Breast epithelium (tissue), 4 donors: ENCODE data around the gene CRTC1. TPM values are rescaled to one million over a fixed set of nuclear protein-coding genes. Genes with fewer than 3 reads are reported as not detected.

Experiments used
- DNase-seq, 2 donors: peaks; one replicate each; pipeline ENCODE4 v3.0.0-alpha.2; 2019; ENCODE audit warnings: low spot score in 2 of 2
- H3K27ac ChIP-seq, 2 donors: fragments of 200-600 bp; sonication (generic) in 1 of 2; one replicate each; pipeline ENCODE4 v1.5.1; 2016 to 2019; ENCODE audit warnings: mild to moderate bottlenecking in 1 of 2
- H3K27me3 ChIP-seq, 2 donors: fragments of 200-600 bp; sonication (generic) in 1 of 2; one replicate each; pipeline versions ENCODE4 v1.5.1 to v1.6.0; 2017 to 2019; ENCODE audit warnings: control low read depth in 1 of 2, mild to moderate bottlenecking in 1 of 2
- H3K36me3 ChIP-seq: fragments of 200-600 bp; one replicate; pipeline ENCODE4 v1.5.1; 2019
- H3K4me1 ChIP-seq, 2 donors: fragments of 200-600 bp; sonication (generic); one replicate each; pipeline ENCODE4 v1.5.1; 2016 to 2019; ENCODE audit warnings: control low read depth in 1 of 2
- H3K4me3 ChIP-seq, 3 donors: fragments of 200-600 bp; sonication (generic); 1 replicate in 2 of 3; 2 replicates in 1 of 3; pipeline ENCODE4 v1.5.1; 2016 to 2019; ENCODE audit warnings: mild to moderate bottlenecking in 3 of 3, moderate library complexity in 2 of 3
- H3K9me3 ChIP-seq, 2 donors: fragments of 200-600 bp; sonication (generic) in 1 of 2; one replicate each; pipeline ENCODE4 v1.5.1; 2016 to 2019; ENCODE audit warnings: control low read depth in 1 of 2
- CTCF ChIP-seq, 3 donors: fragments of 450-650 bp; IDR thresholded peaks; one replicate each; pipeline ENCODE4 v1.5.1; 2016 to 2017; ENCODE audit warnings: antibody characterized with exemption in 3 of 3, mild to moderate bottlenecking in 3 of 3, moderate library complexity in 3 of 3
- POLR2A ChIP-seq: fragments of 450-650 bp; IDR thresholded peaks from one replicate; pipeline ENCODE4 v1.6.1; 2016; ENCODE audit warnings: antibody characterized with exemption, mild to moderate bottlenecking, moderate library complexity
- POLR2AphosphoS5 ChIP-seq, 3 donors: sonication (generic); formaldehyde crosslinking; IDR thresholded peaks; one replicate each; pipeline ENCODE4 v1.6.1; 2017; ENCODE audit warnings: antibody characterized with exemption in 3 of 3
- intact Hi-C: fragments of 100-400 bp; cut with DNase I; formaldehyde crosslinking; loops from one replicate; pipeline ENCODE4 v1.15.1; 2023; ENCODE audit warnings: low total_unique reads
- total RNA-seq, 3 donors: library from RNA; depleted of rRNA; stranded (reverse); fragments of >200 nt; gene quantifications; one replicate each; pipeline ENCODE4 v1.1.0, GENCODE V29; 2016

CRTC1 gene
- total RNA-seq, 3 donors from 2014 or later, result 4.8 to 6.1 (median 5.9) TPM

DNA sequence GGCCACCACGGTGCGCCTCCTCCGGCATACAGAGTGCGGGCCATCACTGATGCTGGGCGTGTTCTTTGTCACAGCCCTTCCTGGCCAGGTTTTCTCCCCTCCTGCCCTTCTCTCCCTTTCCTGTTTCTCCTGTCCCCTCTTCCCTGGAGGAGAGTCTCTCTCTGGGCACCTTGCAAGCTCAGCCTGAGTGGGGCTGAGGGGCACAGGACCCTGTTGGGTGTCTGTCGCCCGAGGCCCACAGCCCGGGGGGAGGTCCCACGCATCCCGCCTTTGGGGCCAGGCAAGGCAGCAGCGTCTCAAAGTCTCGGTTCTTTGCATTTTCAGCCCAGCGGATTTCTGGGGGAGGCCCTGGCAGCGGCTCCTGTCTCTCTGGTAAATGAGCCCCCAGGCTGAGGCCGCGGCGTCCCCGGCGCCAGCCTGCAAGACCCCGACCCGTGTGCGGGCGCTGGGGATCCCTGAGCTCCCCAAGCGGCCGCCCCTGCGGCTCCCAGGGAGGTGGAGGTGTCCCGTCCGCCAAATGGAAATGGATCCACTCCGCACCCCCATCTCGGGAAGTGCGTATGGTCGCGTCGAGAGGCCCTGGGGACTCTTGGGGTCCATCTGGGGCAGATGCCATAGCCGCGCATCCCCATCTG is 60.4 kb downstream of the CRTC1 start:
- Histone ChIP-seq H3K9me3 (no peaks in the 10 kb centered on the region), H3K4me1 (peaks cover 0 to 7% of the 10 kb centered on the region in 2 donors), H3K27ac (no peak overlapping the region), H3K36me3 (no peaks in the 10 kb centered on the region), H3K4me3 (no peak overlapping the region), H3K27me3 (no peaks in the 10 kb centered on the region)
- intact Hi-C loops, result no loop called here
- no peak for DNase-seq
- TF ChIP-seq POLR2AphosphoS5 (IDR thresholded peaks at IDR 0.05) (no peak), POLR2A (no peak), CTCF (IDR thresholded peaks at IDR 0.05) (no peak)

DNA sequence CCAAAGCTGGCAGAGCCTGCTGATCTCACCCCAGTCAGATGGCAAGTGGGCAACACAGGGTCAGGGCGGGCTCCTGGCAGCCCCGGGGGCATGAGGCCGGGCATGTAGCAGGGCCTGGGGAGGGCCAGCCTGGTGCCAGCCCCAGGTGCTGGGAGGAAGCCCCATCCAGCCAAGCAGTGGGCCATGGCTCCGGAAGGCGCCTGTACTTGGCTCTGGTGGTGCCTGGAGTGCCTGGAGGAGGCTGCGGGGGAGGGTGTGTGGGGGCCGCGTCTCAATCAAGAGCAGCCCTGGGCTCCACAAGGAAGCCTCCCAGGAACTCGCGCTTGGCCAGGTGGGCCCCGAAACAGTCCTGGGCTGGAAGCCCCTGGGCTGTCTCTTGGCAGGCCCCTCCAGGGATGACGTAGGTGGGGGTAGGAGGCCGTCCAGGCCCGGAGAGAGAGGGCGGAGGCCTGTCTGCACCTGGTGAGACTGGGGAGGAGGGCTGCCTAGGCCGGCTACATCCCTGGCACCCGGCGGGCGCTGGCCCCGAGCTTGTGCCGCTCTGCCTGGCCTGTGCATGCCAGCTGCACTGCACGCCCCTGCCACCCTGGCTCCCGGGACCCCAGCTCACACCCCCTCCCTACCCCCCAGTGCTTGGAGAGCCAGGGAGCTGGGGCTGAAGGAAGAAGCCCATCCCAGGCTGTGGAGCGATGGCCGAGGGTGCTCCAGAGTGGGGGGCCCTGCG is 61.7 kb downstream of the CRTC1 start:
- no peak for DNase-seq
- no peak overlapping the region for H3K4me3 ChIP-seq
- intact Hi-C loops, result no loop called here
- no peaks in the 10 kb centered on the region for H3K9me3 ChIP-seq
- H3K36me3 ChIP-seq, result no peaks in the 10 kb centered on the region
- H3K27ac ChIP-seq, result peak overlapping the region in 1 of 2 donors; percentile 32
- H3K27me3 ChIP-seq, result no peaks in the 10 kb centered on the region
- peaks cover 0 to 7% of the 10 kb centered on the region in 2 donors for H3K4me1 ChIP-seq
- TF ChIP-seq POLR2AphosphoS5 (IDR thresholded peaks at IDR 0.05) (no peak), POLR2A (no peak), CTCF (IDR thresholded peaks at IDR 0.05) (no peak)

DNA sequence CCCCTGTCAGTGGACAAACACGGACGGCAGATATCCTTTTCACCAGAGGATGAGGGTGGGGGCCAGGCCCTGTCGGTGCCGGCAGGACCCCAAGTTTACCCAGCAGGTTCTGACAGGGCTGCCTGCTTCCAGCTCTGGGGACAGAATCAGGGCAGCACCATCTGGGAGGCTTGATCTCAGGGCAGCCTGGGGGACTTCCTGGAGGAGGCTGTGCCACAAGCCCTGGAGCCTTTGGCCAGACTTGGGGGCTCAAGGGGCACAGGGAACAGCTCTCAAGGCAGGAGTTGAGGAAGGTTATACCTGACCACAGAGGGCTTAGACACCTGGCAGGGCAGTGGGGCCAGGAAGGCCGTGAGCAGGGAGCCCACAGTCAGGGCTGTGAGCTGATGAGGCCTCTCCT is 62.5 kb downstream of the CRTC1 start:
- intact Hi-C loops, result no loop called here
- peaks cover 0 to 7% of the 10 kb centered on the region in 2 donors for H3K4me1 ChIP-seq
- TF ChIP-seq POLR2A, result no peak
- no peak for TF ChIP-seq CTCF (IDR thresholded peaks at IDR 0.05)
- TF ChIP-seq POLR2AphosphoS5 (IDR thresholded peaks at IDR 0.05), result no peak
- H3K27me3 ChIP-seq, result no peaks in the 10 kb centered on the region
- no peak overlapping the region for H3K4me3 ChIP-seq
- no peaks in the 10 kb centered on the region for H3K36me3 ChIP-seq
- no peak for DNase-seq
- H3K9me3 ChIP-seq, result no peaks in the 10 kb centered on the region
- no peak overlapping the region for H3K27ac ChIP-seq

DNA sequence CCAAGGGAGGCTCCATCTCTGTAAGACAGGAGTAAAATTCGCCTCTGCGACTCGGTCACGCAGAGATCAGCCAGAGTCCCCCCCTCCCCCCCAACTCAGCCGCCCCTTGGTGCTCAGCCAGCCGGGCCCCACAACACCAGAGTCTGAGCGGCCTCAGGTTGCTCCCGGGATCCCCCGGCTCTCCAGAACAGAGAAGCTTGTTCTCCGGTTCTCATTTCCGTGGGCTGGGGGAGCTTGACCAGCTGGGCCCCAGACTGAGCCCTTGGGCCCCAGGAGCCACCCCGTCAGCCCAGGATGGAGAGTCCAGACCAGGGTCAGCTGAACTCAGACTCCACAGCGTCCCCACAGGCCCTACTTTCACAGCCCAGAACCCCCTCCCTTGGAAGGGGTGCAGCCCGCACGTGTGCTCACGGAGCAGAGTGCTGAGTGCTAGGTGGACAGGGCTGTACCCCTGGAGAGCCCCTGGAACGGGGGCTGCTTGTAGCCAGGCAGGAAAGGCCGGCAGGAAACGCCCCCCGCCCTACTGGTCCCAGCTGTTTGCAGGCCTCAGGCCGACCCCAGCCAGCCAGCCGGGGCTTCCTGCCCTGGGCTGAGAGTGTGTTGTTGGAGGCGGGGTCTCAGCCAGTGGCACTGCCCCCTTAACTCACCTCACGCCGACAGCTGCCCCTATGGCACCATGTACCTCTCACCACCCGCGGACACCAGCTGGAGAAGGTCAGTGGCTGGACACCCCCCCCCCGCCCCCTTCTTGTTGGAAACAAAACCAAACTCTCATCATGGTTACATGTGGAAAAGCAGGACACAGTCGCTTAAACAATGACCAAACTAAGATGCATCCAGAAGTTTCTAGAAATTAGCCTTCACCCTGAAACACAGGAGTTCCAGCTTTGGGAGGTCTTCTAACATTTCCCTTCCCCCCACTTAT is 63.2 kb downstream of the CRTC1 start:
- DNase-seq, result no peak
- intact Hi-C loops, result no loop called here
- Histone ChIP-seq H3K4me3 (no peak overlapping the region), H3K36me3 (no peaks in the 10 kb centered on the region), H3K27me3 (no peaks in the 10 kb centered on the region), H3K4me1 (peaks cover 0 to 7% of the 10 kb centered on the region in 2 donors), H3K27ac (no peak overlapping the region), H3K9me3 (no peaks in the 10 kb centered on the region)
- no peak for TF ChIP-seq POLR2AphosphoS5 (IDR thresholded peaks at IDR 0.05)
- no peak for TF ChIP-seq CTCF (IDR thresholded peaks at IDR 0.05)
- no peak for TF ChIP-seq POLR2A
